Spleen (tissue), 7 donors: ENCODE data around the gene EXPH5.

ENCODE experiments used
- CTCF ChIP-seq, 11 experiments: fragments of 200-600 bp in 7 of 11; fragments of 450-650 bp in 4 of 11; sonication (generic) in 4 of 11; IDR thresholded peaks in 8 of 11; conservative IDR thresholded peaks in 3 of 11; 1 replicate in 7 of 11; 2 replicates in 4 of 11; pipeline versions ENCODE4 v1.4.0 to v1.8.0; 2016 to 2021; ENCODE audit warnings: antibody characterized with exemption in 11 of 11, inconsistent platforms in 4 of 11, mild to moderate bottlenecking in 1 of 11
- POLR2A ChIP-seq, 3 donors: fragments of 450-650 bp; IDR thresholded peaks; one replicate each; pipeline ENCODE4 v1.5.1; 2017; ENCODE audit warnings: antibody characterized with exemption in 3 of 3, mild to moderate bottlenecking in 1 of 3
- POLR2AphosphoS5 ChIP-seq, 3 donors: sonication (generic); formaldehyde crosslinking; IDR thresholded peaks; one replicate each; pipeline ENCODE4 v1.5.1; 2017; ENCODE audit warnings: antibody characterized with exemption in 3 of 3
- donor health status: DM: no; HTN: no; CAD: no; lungs with moderate emphysema.
- donor health status: DM: no; HTN: no; CAD: no.
- donor health status: DM: no; HTN: no; CAD: no.

- TF ChIP-seq POLR2AphosphoS5 (IDR thresholded peaks at IDR 0.05) (no peak), CTCF (IDR thresholded peaks at IDR 0.05 in 8 of 11, conservative IDR thresholded peaks at IDR 0.05 in 3 of 11) (no peak), POLR2A (IDR thresholded peaks at IDR 0.05) (no peak)
These were observed 28.8 kb upstream of the EXPH5 start for GRCh38 chr11:108622341-108622740.
